SK-N-MC (cell line): ENCODE results near the gene SRPK3.

Source experiments
- EZH2 ChIP-seq: fragments of 200-600 bp; sonication (generic); IDR thresholded peaks from one replicate; pipeline ENCODE4 v1.6.1; 2017; ENCODE audit warnings: antibody characterized with exemption
- POLR2AphosphoS5 ChIP-seq: IDR thresholded peaks from 2 replicates; pipeline ENCODE4 v1.6.1; 2012; ENCODE audit warnings: mild to moderate bottlenecking, low read depth, low read length, borderline replicate concordance

GRCh38 chrX:153805436-153805835 lies 24.6 kb downstream of the SRPK3 start:
- TF ChIP-seq POLR2AphosphoS5 (no peak), EZH2 (no peak)
